GM18499 (cell line): ENCODE data around the gene SCAMP1.

ENCODE experiments used
- ATAC-seq: cut with Tn5 transposase; IDR thresholded peaks from one replicate; pipeline ENCODE4 v1.9.1; 2021; ENCODE audit warnings: moderate number of reproducible peaks; ENCODE audit not compliant: insufficient read depth, unreplicated experiment

Gene SCAMP1

DNA sequence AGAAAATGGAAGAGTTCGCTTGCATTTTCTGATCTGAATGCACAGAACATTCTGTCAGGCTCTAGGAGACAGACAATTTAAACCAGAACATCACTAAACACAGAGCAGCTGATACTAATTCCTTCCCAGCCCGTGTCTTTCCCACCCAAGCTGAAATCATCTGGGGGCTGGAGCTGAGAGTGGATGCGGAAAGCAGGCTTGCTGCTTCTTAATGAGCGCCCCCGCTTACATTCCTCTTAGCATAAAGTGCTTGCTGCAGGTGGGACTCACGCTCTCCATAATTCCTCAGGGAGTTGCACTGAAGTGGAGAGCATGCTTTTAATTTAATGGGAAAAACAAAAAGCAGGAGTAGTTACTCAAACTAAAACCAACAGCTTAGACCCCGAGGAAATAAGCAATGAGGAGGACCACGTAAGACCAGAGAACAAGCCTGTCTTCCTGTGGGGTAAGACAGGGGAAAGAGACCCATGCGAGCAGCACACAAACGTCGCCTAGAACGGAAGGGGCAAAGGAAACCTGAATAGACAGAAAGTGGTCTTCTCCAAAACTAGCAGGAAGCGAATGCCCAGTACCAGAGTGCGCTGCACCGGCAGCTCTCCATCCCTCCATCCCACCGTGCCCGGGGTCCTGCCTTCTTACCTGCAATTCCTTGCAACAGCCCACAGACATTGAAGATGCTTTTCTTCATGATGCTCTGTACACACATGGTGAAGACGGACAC is 148.9 kb downstream of the SCAMP1 start:
- ATAC-seq = no peak

DNA sequence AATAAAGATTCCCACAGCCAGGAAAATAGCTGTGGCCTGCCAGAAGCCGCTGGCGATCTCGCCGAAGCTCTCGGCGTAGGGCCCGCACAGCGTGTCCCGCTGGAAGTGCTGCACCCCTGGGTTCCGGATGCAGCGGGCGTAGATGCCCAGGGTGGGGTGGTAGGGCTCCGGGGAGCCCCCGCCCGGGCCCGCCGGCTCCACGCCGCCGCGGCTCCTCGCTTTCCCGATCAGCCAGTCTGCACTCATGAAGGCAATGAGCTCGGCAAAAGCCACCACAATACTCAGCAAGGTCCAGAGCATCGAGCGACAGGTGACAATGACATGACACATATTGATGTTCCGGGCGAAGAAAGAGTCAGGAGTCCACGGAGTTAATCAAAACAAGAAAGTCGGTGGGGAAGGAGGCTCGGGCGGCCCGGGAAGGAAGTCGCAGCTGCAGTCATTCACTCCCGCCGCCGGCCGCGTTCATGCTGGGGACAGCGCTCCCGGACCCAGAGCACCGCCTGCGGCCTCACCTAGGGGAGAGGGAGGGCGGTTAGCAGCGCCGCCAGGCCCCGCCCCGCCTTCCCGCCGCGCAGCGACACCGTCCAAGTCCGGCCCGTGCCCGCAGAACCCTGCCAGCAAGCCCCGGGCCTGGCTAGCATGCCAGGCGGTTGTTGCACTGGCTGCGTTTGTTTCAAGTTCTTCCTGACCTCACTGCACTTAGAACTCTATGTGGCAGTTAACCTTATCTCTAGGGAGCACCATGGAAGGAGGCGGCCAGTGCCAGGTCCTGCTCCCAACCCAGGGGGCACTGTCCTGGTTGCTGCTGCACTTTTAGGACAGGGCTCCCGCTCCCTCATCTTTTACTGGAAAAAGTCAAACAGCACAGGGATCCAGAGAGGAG is 149.7 kb downstream of the SCAMP1 start:
- no peak for ATAC-seq

DNA sequence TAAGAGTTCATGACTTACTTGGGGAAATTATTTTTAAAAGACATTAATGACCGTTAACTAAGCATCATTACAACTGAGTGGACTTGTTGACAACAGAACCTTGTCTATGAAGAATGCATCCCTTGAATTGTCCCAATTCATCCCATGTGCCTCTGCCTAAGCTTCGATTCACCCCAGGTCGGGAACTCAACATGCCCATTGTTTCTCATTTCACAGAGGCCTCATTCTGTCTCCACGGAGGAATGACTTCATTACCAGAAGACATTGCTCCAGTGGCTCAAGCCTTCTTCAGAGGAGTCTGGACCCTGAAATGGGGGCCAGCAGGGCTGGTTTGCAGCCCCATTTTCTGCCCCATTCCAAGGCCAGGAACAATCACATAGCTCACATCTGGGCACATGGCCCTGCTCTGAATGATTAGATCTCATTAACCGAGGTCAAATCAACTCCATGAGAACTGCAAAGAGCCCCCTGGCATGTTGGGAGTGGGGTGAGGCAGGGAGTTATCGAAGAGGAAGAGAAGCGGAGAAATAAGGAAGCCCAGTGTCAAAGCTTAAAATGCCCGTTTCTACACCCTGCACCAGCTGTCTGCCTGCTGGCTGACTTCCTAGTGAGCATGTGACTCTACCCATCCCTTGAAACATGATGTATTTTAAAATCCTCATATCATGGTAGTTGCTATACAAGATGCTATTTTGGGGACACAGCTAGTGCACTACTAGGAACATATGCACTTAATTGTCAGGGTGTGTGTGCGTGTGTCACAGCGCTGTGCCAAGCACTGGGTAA is 150.9 kb downstream of the SCAMP1 start:
- ATAC-seq = no peak

DNA sequence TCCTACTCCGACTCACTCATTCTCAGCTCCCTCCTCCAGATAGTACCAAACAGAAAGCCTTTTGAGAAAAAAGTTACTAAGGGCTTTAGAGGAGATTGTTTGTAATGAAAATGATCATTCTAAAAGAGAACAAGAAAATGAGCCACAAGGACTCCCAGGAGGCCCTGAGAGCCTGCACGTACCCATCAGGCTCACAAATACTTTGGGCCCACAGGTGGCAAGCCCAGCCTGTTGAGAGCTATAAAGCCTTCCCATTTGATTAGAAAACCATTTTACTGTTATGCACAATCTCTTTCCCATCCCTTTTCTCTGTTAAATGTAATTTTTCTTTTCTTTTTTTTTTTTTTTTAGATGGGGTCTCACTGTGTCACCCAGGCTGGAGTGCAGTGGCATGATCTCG is 152.0 kb downstream of the SCAMP1 start:
- ATAC-seq = no peak

DNA sequence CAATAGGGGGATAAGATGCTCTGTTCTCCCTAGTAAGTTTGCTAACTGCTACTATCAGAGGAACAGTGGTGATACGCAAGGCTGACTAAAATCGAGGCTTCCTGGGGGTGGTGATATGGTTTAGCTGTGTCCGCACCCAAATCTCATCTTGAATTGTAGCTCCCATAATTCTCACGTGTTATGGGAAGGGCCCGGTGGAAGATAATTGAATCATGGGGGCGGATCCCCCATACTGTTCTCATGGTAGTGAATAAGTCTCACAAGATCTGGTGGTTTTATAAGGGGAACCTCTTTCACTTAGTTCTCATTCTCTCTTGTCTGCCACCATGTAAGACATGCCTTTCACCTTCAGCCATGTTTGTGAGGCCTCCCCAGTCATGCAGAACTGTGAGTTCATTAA is 153.0 kb downstream of the SCAMP1 start:
- no peak for ATAC-seq

DNA sequence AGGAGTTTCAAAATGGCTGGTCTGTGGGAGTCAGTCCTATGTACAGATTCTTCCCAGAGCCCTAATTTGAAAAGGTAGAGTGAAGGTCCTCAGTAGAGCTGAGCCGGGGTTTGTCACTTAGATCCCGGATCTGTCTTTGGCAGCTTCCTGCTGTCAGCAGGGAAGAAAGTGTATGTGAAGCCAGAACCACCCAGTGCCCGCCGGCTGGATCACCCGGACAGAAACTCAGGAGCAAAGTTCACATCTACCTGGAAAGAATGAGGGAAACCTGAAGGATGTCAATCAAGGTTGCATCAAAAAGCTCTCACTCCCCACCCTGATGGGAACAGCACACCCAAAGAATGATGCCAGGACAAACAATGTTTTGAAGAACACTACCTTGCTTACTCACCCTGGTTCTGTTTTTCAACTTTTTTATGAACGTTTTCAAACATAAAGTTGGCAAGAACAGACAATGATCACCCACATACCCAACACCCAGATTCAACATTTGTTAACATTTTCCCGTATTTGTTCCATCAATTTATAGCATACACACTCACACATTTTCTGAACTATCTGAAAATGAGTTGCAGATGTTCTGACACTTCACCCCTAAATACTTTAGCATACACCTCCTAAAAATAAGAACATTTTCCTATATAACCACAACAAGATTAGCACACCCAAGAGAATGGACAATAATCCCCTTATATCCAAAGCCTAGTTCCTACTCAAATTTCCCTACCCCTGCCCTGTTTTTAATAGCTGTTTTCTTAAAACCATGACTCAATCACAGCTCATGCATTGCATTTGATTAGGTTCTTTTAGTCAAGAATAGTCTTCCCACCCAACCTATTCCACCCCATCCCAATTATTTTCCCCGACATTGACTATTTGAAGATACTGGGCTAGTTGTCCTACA is 154.3 kb downstream of the SCAMP1 start:
- no peak for ATAC-seq

DNA sequence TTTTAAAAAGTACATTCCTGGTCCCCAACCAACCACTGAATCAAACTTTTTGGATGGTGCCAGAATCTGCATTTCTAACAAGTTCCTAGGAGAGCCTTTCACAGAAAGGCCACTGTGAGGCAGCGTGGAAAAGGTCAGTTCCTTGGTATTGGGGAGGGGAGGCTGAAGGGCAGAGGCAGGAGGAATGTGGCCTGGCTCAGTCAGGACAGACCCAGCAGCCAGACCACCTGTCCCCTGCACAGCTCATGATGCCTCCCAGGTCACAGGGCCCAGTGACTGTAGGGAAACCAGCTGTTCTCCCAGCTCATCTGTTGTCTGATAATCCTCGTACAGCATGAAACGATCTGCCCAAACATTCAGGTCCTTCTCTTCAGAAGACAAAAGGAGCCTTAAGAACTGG is 155.3 kb downstream of the SCAMP1 start:
- no peak for ATAC-seq

DNA sequence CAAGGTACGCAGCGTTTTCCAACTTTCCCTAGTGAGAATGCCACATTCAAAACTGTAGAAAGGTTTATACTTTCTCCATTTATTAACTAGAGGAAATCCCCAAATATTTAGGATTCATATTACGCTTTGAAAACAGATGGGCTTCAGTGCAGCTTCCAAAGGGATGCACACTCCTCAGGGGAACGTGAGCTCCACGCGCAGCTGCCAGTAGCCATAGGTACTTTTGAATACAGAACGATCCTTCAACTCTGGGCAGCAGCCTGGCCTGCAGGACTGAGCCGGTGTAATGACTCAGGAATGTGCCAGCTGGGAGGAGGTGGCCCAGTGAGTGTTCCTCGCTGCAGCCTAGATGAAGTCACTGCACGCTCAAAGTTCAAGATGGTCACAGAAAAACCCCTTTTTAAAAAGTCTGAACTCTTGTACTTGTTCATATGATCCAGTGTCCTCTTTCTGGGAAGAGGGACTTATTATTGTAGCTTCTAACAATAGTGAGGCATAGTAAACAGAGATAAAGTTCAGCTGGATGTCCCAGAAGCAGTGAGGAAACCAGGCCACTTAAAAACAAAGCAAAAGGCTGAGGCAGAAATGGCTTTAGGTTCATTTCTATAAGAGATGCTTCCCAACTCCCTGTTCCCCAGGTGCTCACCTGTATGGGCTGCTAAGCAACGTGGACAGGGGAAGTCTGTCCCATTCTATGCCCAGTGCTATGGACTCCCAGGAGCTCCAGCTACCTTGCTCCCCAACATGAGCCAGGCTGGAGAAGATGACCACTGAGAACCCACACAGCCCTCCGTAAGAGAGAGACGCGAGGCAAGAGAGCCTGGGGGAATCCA is 158.2 kb downstream of the SCAMP1 start:
- ATAC-seq = no peak

DNA sequence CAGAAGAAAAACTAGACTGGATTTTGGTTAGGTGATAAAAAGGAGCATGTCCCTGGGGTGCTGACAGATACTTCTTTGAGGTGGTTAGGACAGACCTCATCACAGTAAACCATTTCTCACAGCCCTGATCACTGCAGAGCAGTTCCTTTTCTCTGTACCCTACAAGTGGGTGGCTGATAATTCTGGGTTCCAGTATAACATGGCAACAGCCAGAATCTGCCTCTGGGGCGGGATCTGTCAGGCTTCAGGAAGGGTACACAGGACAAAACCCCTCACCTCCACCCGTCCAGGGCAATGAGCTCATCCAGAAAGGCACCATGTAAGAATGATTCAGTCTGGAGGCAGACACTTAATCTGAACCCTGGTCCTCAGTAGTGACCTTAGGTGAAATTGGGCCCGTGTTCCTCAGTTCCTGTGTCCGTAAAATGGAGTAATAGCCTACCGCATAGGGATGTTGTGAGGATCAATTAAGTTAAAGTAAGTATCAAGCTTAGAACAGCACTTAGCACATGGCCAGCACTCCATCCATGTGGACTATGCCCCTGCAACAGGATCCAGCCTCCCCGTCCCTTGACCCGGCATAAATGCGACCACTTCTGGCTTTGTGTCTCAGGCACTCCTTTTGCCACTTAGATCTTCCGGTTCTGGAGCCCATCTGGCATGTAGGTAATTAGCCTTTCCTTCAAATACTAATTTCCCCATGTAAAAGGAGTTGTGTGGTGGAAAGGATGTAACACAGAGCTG is 159.0 kb downstream of the SCAMP1 start:
- no peak for ATAC-seq

DNA sequence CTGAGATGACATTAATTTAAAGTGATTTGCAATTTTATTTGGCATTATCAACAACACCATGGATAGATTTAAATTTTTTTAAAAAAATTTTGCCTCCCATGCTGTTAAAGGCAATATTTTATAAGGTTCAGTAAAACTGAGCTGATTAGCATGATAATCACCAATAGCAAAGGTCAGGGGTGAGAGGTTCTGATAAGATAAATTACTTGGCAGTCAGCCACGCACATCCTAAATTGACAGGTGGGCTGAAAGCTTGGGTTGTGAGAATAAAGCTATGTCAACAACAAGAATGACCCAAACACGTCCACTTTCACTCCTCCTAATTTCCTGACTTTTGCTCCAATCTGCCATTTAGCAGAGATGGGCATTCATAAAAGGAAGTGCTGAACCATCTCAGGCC is 161.0 kb downstream of the SCAMP1 start:
- no peak for ATAC-seq

DNA sequence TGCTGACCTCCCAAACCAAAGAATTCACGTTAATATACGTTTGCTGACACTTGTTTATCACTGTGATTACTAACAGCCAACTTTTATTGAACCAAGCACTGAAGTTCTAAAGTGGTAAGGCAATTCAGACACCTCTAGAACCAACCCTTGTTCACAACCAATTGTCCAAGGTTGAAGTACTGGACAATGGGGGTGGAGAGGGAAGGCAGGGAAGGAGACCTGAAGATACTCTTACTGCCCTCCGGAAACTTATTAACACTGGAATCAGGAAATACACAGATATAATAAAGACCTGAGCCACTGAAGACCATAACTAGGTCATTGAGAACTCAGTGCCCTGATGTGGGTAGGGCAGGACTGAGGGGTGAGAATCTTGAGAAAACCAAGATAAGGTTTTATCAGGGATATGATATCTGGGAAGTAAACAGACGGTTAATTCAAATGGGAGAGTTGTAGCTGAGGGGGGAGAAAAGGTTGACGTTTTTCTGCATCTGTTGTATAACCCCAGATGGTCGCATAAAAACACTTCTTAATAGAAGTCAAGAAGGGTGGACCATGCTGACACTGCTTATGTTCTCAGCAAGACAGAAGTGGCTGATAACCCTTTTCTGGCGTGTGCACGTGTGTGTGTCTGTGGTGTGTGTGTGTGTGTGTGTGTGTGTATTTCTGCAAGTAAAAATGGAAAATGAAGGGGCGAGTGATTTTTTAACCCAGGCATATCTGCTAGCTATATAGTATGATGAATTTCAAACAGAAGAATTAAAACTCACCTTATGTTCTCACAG is 162.3 kb downstream of the SCAMP1 start:
- no peak for ATAC-seq

DNA sequence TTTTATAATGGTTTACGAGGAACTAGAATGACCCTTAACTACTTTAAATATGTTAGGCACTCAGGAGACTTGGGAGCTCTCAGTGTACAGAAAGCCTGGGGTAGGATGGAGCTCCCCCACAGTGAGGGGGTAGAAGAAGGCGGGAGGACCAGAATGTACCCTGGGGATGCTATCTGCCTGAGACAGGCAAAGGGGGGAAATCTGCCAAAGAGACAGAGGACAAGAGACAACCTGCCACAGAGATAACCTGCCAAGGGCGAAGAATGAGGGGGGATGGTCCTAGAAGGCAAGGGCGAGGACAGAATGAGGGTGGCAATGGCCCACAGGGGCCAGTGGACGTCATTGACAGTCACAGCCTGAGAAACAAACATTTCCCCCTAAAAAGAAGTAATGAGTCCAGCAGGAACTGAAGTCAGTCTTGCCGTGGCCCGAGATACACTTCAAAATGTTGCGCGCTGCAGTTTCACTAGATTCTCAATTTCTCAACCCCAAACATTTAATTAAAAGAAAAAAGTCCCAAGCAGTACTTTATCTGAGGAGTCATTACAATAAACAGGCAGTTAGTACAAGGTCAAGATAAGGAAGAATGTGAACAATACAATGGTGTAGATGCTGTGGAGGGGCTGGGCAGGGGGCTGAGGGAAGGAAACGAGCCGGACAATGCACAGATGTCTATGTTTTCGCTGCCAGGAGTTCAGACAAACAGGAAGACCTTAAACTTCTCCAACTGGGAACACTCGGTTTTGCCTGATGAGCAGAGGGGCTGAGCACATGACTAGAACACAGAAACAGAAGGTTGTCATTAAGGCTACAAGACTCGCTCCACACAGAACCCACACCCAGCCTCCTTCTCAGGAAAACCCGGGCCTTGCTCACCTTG is 163.1 kb downstream of the SCAMP1 start:
- ATAC-seq = no peak

DNA sequence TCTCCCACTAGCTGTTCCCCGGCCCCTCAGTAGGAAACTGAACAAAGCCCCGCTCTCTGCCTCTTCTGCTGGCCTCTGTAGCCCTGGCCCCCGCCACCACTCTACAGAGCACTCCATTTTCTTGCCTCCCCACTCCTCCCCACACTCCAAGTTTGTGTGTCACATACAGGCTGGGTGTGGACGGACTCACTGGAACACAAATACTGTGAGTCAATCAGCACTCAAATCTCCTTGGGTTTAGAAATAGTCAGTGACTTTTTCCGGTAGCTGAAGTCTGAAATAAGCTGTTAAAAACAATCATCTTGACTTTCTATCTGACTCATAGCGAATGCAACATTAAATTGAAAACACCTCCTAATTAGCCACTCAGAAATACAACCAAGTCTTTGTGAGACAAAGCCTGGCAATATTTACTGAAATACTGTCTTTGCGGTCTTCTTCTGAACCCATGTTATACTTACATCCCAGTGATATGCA is 165.7 kb downstream of the SCAMP1 start:
- ATAC-seq = no peak

DNA sequence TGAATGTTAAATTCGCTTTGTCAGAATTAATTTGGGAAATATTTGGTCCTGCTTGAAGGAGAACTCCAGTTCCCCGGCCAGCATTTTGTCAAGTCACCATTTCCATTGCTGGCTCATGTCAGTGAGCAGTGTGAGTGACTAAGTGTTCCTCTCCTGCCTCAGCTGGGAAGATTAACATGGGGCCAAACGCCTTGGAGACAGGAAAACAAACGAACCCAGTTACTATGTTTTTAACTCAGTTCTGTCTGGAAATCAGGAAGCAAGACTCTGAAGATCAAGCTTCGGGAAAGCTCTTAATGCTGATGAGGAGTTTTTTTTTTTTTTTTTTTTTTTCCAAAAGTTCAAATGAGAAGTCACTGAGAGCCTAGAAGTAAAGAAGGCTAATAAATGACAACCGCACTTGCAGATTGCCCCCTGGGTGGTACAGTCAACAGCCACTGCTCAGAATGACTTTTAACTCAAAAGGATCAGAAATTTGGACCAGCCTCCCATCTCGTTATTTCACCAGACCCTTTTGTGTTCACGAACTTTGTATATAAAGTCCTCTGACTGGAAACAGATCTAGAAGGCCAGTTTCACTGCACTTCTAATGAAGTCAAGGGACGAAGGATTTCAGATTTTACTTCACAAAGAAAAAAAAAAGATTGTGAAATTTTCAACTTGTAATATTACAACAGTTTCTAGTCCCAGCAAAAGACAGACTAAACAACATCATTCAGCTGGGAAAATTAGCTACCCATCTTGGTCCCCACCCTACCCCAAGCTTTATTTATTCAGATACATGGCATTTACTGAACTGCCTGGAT is 166.8 kb downstream of the SCAMP1 start:
- ATAC-seq = no peak

DNA sequence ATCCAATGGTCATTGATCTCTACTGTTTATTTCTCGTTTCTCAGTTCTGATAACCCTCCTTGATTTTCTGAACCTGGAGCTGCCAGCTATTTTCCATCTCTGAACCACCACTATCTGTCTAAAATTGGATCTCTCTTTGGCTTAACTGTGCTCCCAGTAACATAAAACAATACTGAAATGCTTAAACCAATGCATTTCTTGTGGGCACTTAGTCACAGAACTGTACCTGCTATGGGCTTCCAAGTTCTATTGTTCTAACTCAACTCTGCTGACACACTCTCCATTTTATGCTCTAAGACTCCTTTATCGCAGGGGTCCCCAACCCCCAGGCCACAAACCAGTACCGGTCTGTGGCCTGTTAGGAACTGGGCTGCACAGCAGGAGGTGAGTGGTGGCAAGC is 167.5 kb downstream of the SCAMP1 start:
- no peak for ATAC-seq
